GM18505 (cell line): ENCODE results near the gene SLC5A5.

ENCODE experiments used
- ATAC-seq: cut with Tn5 transposase; IDR thresholded peaks from one replicate; pipeline ENCODE4 v1.9.1; 2021; ENCODE audit not compliant: unreplicated experiment
- POLR2A ChIP-seq: IDR thresholded peaks from 4 replicates; pipeline ENCODE4 v1.6.1; 2011; ENCODE audit warnings: borderline replicate concordance; ENCODE audit not compliant: insufficient read depth, insufficient read length; ENCODE audit errors: extremely low read depth

The SLC5A5 gene

GRCh38 chr19:17840019-17840418 lies 31.7 kb upstream of the SLC5A5 start:
- ATAC-seq: no peak
- no peak for TF ChIP-seq POLR2A

DNA sequence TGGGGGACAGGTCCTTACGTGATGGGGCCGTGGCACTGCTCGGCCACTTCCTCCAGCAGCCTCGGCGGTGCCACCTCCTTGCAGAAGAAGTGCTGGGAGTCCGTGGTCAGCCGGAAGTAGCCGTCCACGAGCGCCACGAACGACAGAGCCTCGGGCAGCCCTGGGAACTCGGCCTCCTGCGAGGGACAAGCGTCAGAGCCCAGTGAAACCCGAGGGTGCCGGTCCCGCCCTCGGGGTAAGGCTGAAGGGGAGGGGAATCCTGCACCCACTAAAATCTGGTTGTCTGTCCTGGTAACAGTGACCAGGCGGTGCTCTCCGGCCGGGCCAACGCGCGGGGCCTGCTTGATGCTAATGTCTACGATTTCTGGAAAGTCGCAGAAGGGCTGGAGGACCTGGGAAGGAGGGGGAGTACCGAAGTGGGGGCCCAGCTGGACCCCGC lies 30.4 kb upstream of the SLC5A5 start:
- no peak for ATAC-seq
- no peak for TF ChIP-seq POLR2A

- TF ChIP-seq POLR2A: no peak
- ATAC-seq: no peak
These were observed 29.7 kb upstream of the SLC5A5 start for GRCh38 chr19:17841810-17842662.

DNA sequence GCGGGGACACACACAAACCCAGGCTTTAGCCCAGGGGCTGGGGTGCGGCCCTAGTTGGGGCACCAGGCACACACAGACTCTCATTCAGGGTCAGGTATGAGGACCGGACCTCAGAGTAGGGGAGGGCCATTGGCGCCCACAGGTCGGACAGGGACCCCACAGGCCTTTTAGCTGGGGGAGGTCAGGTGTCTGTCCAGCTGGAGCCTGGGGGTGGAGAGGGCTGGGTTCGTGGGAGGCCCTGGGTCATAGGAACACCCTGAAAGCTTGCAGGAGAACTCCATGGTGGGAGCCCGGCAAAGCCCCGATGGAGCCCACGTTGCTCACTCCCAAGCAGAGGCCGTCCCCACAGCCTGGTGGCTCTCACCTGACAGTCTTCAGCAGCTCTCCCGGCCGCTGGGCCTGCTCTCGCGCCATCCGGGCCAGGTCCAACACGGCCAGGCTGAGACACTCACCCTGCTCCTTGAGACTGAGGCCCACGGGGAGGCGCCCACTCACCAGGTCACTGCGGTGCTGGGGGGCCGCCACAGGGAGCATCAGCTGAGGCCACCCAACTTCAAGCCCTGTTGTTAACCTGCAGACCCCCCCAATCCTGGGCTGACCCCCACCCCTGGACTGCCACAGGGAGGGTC lies 29.0 kb upstream of the SLC5A5 start:
- TF ChIP-seq POLR2A: no peak
- ATAC-seq: no peak

DNA sequence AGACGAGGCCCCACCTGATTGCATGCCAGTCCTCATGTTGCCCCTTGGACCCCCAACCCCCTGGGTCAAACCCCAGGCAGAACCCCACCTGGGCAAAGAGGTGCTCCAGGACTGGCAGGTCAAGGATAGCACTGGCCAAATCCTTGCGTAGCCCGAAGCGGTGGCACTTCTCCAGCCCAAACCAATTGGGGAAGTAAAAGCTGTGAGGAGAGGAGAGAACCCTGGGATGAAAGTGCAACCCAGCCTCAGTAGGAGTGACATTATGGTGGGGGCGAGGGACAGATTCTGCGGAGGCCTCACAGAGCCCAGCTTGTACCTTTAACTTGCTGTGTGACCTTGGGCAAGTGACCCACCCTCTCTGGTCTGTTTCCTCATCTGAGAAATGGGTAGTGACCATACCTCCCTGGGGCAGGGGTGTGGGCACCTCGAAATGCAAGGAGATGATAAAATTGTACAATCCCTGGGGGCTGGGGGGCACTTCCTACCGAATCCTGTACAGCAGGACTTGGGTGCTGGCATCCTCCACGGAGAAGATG lies 28.4 kb upstream of the SLC5A5 start:
- ATAC-seq: no peak
- peak; percentile 15 for TF ChIP-seq POLR2A

GRCh38 chr19:17843908-17844490 lies 27.7 kb upstream of the SLC5A5 start:
- TF ChIP-seq POLR2A: no peak
- ATAC-seq: no peak

DNA sequence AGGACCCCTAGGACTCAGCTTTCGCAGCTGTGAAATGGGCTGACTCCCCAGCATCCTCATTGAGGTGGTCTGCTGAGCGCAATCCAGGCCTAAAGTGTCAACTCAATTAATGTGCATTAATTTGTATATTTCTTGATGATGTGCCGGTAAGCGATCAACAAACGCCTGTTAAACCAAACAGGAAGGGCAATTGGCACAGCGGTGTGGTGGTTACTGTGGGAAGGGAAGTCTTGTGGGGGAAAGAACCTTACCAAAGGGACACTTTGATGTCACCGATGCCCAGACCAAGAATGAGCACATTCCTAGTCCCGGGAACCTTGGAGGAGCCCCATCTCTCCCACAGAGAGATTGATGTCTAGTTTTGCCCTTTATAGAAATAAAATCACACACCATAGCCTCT lies 25.6 kb upstream of the SLC5A5 start:
- TF ChIP-seq POLR2A: no peak
- ATAC-seq: no peak

- TF ChIP-seq POLR2A: peak; percentile 92
- ATAC-seq: peak; percentile 55
These were observed 24.0 kb upstream of the SLC5A5 start, which contains the start of gene JAK3 for GRCh38 chr19:17847538-17848366. Gene JAK3, minus strand, starts transcription at chr19:17847982. Its CDS starts 3,565 bp downstream, at chr19:17844417.

GRCh38 chr19:17848595-17849292 lies 23.0 kb upstream of the SLC5A5 start:
- no peak for ATAC-seq
- no peak for TF ChIP-seq POLR2A

DNA sequence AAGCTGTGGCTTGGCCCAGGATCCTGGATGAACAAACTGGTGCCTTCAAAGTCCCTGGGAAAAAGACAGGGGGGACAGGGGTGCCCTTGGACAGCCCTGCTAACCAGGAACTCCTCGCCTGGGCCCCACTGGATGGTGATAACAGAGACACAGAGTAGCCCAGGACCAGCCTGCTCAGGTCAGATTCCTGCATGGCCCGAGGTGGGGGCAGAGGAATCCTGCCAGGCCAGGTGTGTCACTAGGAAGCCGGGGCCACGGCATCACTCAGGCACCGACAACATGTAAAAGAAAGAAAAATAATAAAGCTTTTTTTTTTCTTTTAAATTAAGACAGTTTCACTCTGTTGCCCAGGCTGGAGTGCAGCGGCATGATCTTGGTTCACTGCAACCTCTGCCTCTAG lies 17.7 kb upstream of the SLC5A5 start:
- ATAC-seq: no peak
- TF ChIP-seq POLR2A: no peak

- no peak for ATAC-seq
- TF ChIP-seq POLR2A: no peak
These were observed 16.2 kb upstream of the SLC5A5 start for GRCh38 chr19:17855280-17856152.
